Measurements from ENCODE around the gene SOHLH2. TPM values are rescaled to one million over a fixed set of nuclear protein-coding genes. Genes with fewer than 3 reads are reported as not detected.

The SOHLH2 gene
- total RNA-seq, 1 experiment from 2014 or later: 2.3 TPM

- Histone ChIP-seq H3K27ac (no peak overlapping the region), H3K4me1 (replicated peaks; ENCODE audit: insufficient read depth) (no peaks in the 10 kb centered on the region), H3K27me3 (ENCODE audit: insufficient read depth, low read depth) (no peaks in the 10 kb centered on the region), H4K20me1 (ENCODE audit: insufficient read depth) (no peaks in the 10 kb centered on the region), H3K9me3 (ENCODE audit: insufficient read depth, low read depth) (no peaks in the 10 kb centered on the region), H3K79me2 (ENCODE audit: low read depth) (no peaks in the 10 kb centered on the region), H3K9me2 (ENCODE audit: insufficient read depth) (no peaks in the 10 kb centered on the region), H3K36me3 (ENCODE audit: low read depth) (no peaks in the 10 kb centered on the region), H3K4me2 (no peak overlapping the region), H3K4me3 (no peak overlapping the region), H2AFZ (no peak overlapping the region), H3F3A (ENCODE audit: insufficient read depth, low read depth) (no peaks in the 10 kb centered on the region)
- intact Hi-C loops (cut with micrococcal nuclease; ENCODE audit: unreplicated experiment): no loop called here
- BruUV-seq (replicated peaks): no TSS peak
- ChIA-PET CTCF (no interaction called here), POLR2A (ENCODE audit: unreplicated experiment) (no interaction called here)
- TF ChIP-seq CTCF (conservative IDR thresholded peaks at IDR 0.05) (no peak), EZH2 (IDR thresholded peaks at IDR 0.05; ENCODE audit: low read depth) (no peak)
- no peak for DNase-seq
These were observed 36.7 kb upstream of the SOHLH2 start for GRCh38 chr13:36251017-36251416.

GRCh38 chr13:36248700-36249099, 34.3 kb upstream of the SOHLH2 start:
- no peak for DNase-seq
- no peak overlapping the region for H3K4me2 ChIP-seq
- intact Hi-C loops (cut with micrococcal nuclease; ENCODE audit: unreplicated experiment): no loop called here
- no peak overlapping the region for H2AFZ ChIP-seq
- ChIA-PET CTCF (no interaction called here), POLR2A (ENCODE audit: unreplicated experiment) (no interaction called here)
- H3K9me3 ChIP-seq (ENCODE audit: insufficient read depth, low read depth): no peaks in the 10 kb centered on the region
- H3K27ac ChIP-seq: no peak overlapping the region
- H3K4me1 ChIP-seq (replicated peaks; ENCODE audit: insufficient read depth): no peaks in the 10 kb centered on the region
- no TSS peak for BruUV-seq (replicated peaks)
- no peaks in the 10 kb centered on the region for H3K27me3 ChIP-seq (ENCODE audit: insufficient read depth, low read depth)
- no peak overlapping the region for H3K4me3 ChIP-seq
- no peaks in the 10 kb centered on the region for H3K9me2 ChIP-seq (ENCODE audit: insufficient read depth)
- no peak for TF ChIP-seq CTCF (conservative IDR thresholded peaks at IDR 0.05)
- no peak for TF ChIP-seq EZH2 (IDR thresholded peaks at IDR 0.05; ENCODE audit: low read depth)
- H3K36me3 ChIP-seq (ENCODE audit: low read depth): no peaks in the 10 kb centered on the region
- H4K20me1 ChIP-seq (ENCODE audit: insufficient read depth): no peaks in the 10 kb centered on the region
- no peaks in the 10 kb centered on the region for H3F3A ChIP-seq (ENCODE audit: insufficient read depth, low read depth)
- no peaks in the 10 kb centered on the region for H3K79me2 ChIP-seq (ENCODE audit: low read depth)

- BruUV-seq (replicated peaks): no TSS peak
- Histone ChIP-seq H3K4me1 (replicated peaks; ENCODE audit: insufficient read depth) (no peaks in the 10 kb centered on the region), H3K79me2 (ENCODE audit: low read depth) (no peaks in the 10 kb centered on the region), H3K4me3 (no peak overlapping the region), H3K9me3 (ENCODE audit: insufficient read depth, low read depth) (no peaks in the 10 kb centered on the region), H3K9me2 (ENCODE audit: insufficient read depth) (no peaks in the 10 kb centered on the region), H3K27ac (no peak overlapping the region), H3K27me3 (ENCODE audit: insufficient read depth, low read depth) (no peaks in the 10 kb centered on the region), H3K4me2 (no peak overlapping the region), H3K36me3 (ENCODE audit: low read depth) (no peaks in the 10 kb centered on the region), H4K20me1 (ENCODE audit: insufficient read depth) (no peaks in the 10 kb centered on the region), H3F3A (ENCODE audit: insufficient read depth, low read depth) (no peaks in the 10 kb centered on the region), H2AFZ (no peak overlapping the region)
- ChIA-PET CTCF (no interaction called here), POLR2A (ENCODE audit: unreplicated experiment) (no interaction called here)
- intact Hi-C loops (cut with micrococcal nuclease; ENCODE audit: unreplicated experiment): no loop called here
- no peak for TF ChIP-seq EZH2 (IDR thresholded peaks at IDR 0.05; ENCODE audit: low read depth)
- DNase-seq: no peak
These were observed 30.6 kb upstream of the SOHLH2 start for GRCh38 chr13:36244990-36245389.

- DNase-seq: no peak
- H3F3A ChIP-seq (ENCODE audit: insufficient read depth, low read depth): no peaks in the 10 kb centered on the region
- BruUV-seq (replicated peaks): no TSS peak
- no peaks in the 10 kb centered on the region for H3K79me2 ChIP-seq (ENCODE audit: low read depth)
- intact Hi-C loops (cut with micrococcal nuclease; ENCODE audit: unreplicated experiment): no loop called here
- no peak overlapping the region for H3K4me3 ChIP-seq
- no peaks in the 10 kb centered on the region for H4K20me1 ChIP-seq (ENCODE audit: insufficient read depth)
- ChIA-PET POLR2A (ENCODE audit: unreplicated experiment) (no interaction called here), CTCF (no interaction called here)
- H3K36me3 ChIP-seq (ENCODE audit: low read depth): no peaks in the 10 kb centered on the region
- H3K4me2 ChIP-seq: no peak overlapping the region
- TF ChIP-seq EZH2 (IDR thresholded peaks at IDR 0.05; ENCODE audit: low read depth): no peak
- TF ChIP-seq CTCF (conservative IDR thresholded peaks at IDR 0.05): no peak
- H3K27me3 ChIP-seq (ENCODE audit: insufficient read depth, low read depth): no peaks in the 10 kb centered on the region
- H3K9me3 ChIP-seq (ENCODE audit: insufficient read depth, low read depth): no peaks in the 10 kb centered on the region
- H3K27ac ChIP-seq: no peak overlapping the region
- no peaks in the 10 kb centered on the region for H3K9me2 ChIP-seq (ENCODE audit: insufficient read depth)
- H2AFZ ChIP-seq: no peak overlapping the region
- no peaks in the 10 kb centered on the region for H3K4me1 ChIP-seq (replicated peaks; ENCODE audit: insufficient read depth)
These were observed 29.7 kb upstream of the SOHLH2 start for GRCh38 chr13:36244073-36244472.

All from PC-9 (cell line).